Breast epithelium (tissue), 4 donors: Measurements from ENCODE around the gene SLC34A2. TPM values are rescaled to one million over a fixed set of nuclear protein-coding genes. Genes with fewer than 3 reads are reported as not detected.

Experiments used
- DNase-seq, 2 donors: peaks; one replicate each; pipeline ENCODE4 v3.0.0-alpha.2; 2019; ENCODE audit warnings: low spot score in 2 of 2
- H3K27ac ChIP-seq, 2 donors: fragments of 200-600 bp; sonication (generic) in 1 of 2; one replicate each; pipeline ENCODE4 v1.5.1; 2016 to 2019; ENCODE audit warnings: mild to moderate bottlenecking in 1 of 2
- H3K27me3 ChIP-seq, 2 donors: fragments of 200-600 bp; sonication (generic) in 1 of 2; one replicate each; pipeline versions ENCODE4 v1.5.1 to v1.6.0; 2017 to 2019; ENCODE audit warnings: control low read depth in 1 of 2, mild to moderate bottlenecking in 1 of 2
- H3K36me3 ChIP-seq: fragments of 200-600 bp; one replicate; pipeline ENCODE4 v1.5.1; 2019
- H3K4me1 ChIP-seq, 2 donors: fragments of 200-600 bp; sonication (generic); one replicate each; pipeline ENCODE4 v1.5.1; 2016 to 2019; ENCODE audit warnings: control low read depth in 1 of 2
- H3K4me3 ChIP-seq, 3 donors: fragments of 200-600 bp; sonication (generic); 1 replicate in 2 of 3; 2 replicates in 1 of 3; pipeline ENCODE4 v1.5.1; 2016 to 2019; ENCODE audit warnings: mild to moderate bottlenecking in 3 of 3, moderate library complexity in 2 of 3
- H3K9me3 ChIP-seq, 2 donors: fragments of 200-600 bp; sonication (generic) in 1 of 2; one replicate each; pipeline ENCODE4 v1.5.1; 2016 to 2019; ENCODE audit warnings: control low read depth in 1 of 2
- CTCF ChIP-seq, 3 donors: fragments of 450-650 bp; IDR thresholded peaks; one replicate each; pipeline ENCODE4 v1.5.1; 2016 to 2017; ENCODE audit warnings: antibody characterized with exemption in 3 of 3, mild to moderate bottlenecking in 3 of 3, moderate library complexity in 3 of 3
- POLR2A ChIP-seq: fragments of 450-650 bp; IDR thresholded peaks from one replicate; pipeline ENCODE4 v1.6.1; 2016; ENCODE audit warnings: antibody characterized with exemption, mild to moderate bottlenecking, moderate library complexity
- POLR2AphosphoS5 ChIP-seq, 3 donors: sonication (generic); formaldehyde crosslinking; IDR thresholded peaks; one replicate each; pipeline ENCODE4 v1.6.1; 2017; ENCODE audit warnings: antibody characterized with exemption in 3 of 3
- intact Hi-C: fragments of 100-400 bp; cut with DNase I; formaldehyde crosslinking; loops from one replicate; pipeline ENCODE4 v1.15.1; 2023; ENCODE audit warnings: low total_unique reads
- total RNA-seq, 3 donors: library from RNA; depleted of rRNA; stranded (reverse); fragments of >200 nt; gene quantifications; one replicate each; pipeline ENCODE4 v1.1.0, GENCODE V29; 2016

SLC34A2 gene
- total RNA-seq, 3 donors from 2014 or later, result 6.9 to 7.0 TPM; not detected in 1

GRCh38 chr4:25635501-25635900, 20.1 kb upstream of the SLC34A2 start:
- Histone ChIP-seq H3K4me3 (no peak overlapping the region), H3K27me3 (no peaks in the 10 kb centered on the region), H3K4me1 (no peaks in the 10 kb centered on the region), H3K9me3 (no peaks in the 10 kb centered on the region), H3K27ac (no peak overlapping the region), H3K36me3 (no peaks in the 10 kb centered on the region)
- intact Hi-C loops, result no loop called here
- no peak for DNase-seq
- no peak for TF ChIP-seq POLR2AphosphoS5 (IDR thresholded peaks at IDR 0.05)
- no peak for TF ChIP-seq POLR2A
- TF ChIP-seq CTCF (IDR thresholded peaks at IDR 0.05), result no peak

GRCh38 chr4:25637581-25638220, 17.9 kb upstream of the SLC34A2 start:
- Histone ChIP-seq H3K9me3 (no peaks in the 10 kb centered on the region), H3K27ac (no peak overlapping the region), H3K27me3 (no peaks in the 10 kb centered on the region), H3K36me3 (no peaks in the 10 kb centered on the region), H3K4me3 (no peak overlapping the region), H3K4me1 (no peaks in the 10 kb centered on the region)
- DNase-seq, result no peak
- intact Hi-C loops, result no loop called here
- no peak for TF ChIP-seq CTCF (IDR thresholded peaks at IDR 0.05)
- no peak for TF ChIP-seq POLR2AphosphoS5 (IDR thresholded peaks at IDR 0.05)
- TF ChIP-seq POLR2A, result no peak

GRCh38 chr4:25638221-25638601, 17.4 kb upstream of the SLC34A2 start:
- Histone ChIP-seq H3K27ac (no peak overlapping the region), H3K4me1 (no peaks in the 10 kb centered on the region), H3K36me3 (no peaks in the 10 kb centered on the region), H3K27me3 (no peaks in the 10 kb centered on the region), H3K9me3 (no peaks in the 10 kb centered on the region), H3K4me3 (no peak overlapping the region)
- no peak for DNase-seq
- intact Hi-C loops, result no loop called here
- TF ChIP-seq CTCF (IDR thresholded peaks at IDR 0.05), result no peak

- Histone ChIP-seq H3K27me3 (no peaks in the 10 kb centered on the region), H3K27ac (no peak overlapping the region), H3K36me3 (no peaks in the 10 kb centered on the region), H3K9me3 (no peaks in the 10 kb centered on the region), H3K4me1 (no peaks in the 10 kb centered on the region), H3K4me3 (no peak overlapping the region)
- no peak for TF ChIP-seq CTCF (IDR thresholded peaks at IDR 0.05)
- TF ChIP-seq POLR2A, result no peak
- no peak for TF ChIP-seq POLR2AphosphoS5 (IDR thresholded peaks at IDR 0.05)
- DNase-seq, result no peak
- intact Hi-C loops, result no loop called here
Observed at GRCh38 chr4:25638806-25639205, 16.8 kb upstream of the SLC34A2 start.

GRCh38 chr4:25650311-25650710, 5.3 kb upstream of the SLC34A2 start:
- no peaks in the 10 kb centered on the region for H3K27me3 ChIP-seq
- no peak for DNase-seq
- no peaks in the 10 kb centered on the region for H3K36me3 ChIP-seq
- no peak overlapping the region for H3K4me3 ChIP-seq
- no peak for TF ChIP-seq POLR2AphosphoS5 (IDR thresholded peaks at IDR 0.05)
- TF ChIP-seq POLR2A, result no peak
- no peak for TF ChIP-seq CTCF (IDR thresholded peaks at IDR 0.05)
- intact Hi-C loops, result no loop called here
- no peaks in the 10 kb centered on the region for H3K4me1 ChIP-seq
- H3K27ac ChIP-seq, result no peak overlapping the region
- no peaks in the 10 kb centered on the region for H3K9me3 ChIP-seq
